CD4-positive, alpha-beta T cell treated with Interleukin-4 for 4 hours (primary cell): ENCODE results near the gene ADSL.

ENCODE experiments used
- DNase-seq: peaks from one replicate; pipeline ENCODE4 v3.0.0-alpha.2; 2020

The ADSL gene

DNA sequence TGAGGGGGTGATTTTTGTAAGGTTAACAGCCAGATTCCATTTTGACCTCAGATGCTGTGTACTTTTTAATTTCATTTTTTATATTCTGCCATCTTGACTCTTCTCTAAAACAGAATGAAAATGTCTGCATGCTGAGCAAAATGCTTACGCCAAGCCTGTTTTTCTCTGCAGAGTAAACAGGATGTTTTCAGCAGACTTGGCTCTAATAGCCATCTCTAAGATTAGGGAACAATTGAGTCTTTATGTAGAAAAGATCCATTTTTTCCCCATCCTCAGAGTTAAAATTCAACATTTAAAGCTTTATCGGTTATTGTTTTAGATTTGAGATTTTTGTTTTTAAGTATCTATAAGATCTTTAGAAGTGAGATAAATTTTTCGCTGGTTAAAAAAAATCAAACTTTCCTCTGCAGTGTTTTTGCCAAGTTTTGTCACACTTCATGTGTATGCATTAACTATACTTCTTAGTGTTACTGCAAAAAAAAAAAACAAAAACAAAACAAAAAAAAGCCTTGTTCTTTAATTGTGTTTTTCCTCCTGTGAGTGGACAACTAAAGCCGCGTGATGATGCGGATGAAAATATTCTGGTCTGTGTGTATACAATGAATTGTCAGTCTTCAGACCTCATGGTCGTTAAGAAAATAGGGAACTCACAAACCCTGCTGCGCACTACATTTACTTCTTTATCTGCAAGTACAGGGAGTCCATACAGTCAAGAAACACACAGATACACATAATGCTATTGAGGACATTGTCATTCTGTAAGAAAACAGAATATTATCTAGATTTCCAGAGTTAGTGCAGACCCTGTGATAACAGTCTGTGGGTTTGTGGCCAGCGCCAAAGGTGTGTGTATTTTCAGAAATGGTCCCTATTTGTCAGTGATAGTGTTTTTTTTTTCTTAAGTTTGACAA is 17.5 kb upstream of the ADSL start:
- no peak for DNase-seq

DNA sequence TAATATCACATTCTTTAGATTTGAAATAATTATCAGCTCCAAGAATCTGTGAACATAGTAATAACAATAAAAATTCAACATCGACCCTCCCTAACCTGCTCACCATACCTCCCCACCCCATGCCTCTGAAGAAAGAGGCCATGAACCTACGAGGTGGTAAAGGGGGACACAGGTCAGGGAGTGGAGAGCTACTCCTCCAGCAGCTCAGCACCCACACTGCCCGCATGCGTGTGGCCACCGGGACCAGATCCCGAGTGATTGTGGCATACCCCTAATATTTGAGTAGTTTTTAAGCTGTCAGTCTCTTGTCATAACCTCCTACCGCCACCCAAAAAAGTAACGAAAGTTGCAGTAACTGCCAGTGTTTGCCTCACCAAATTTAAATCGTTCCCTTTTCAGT is 16.8 kb upstream of the ADSL start:
- DNase-seq: no peak

DNA sequence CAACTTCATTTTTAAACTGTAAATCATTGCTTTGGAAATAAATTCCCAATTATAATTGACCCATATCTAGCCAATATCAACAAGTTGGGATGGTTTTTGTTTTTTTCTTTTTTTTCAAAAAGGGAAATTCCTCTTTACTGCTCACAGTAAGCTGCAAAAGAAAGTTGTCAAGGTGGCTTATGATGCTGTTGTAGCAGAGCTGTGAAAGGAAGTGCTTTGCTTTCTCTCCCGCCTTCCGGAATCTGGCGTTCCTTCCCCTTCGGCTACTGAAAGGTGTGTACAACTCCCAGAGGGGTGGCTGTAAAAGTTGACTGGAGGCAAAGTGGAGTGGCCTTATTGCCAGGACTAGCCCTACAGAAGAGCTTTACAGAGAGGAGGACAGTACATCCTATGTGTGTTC is 16.2 kb upstream of the ADSL start:
- DNase-seq: no peak

DNA sequence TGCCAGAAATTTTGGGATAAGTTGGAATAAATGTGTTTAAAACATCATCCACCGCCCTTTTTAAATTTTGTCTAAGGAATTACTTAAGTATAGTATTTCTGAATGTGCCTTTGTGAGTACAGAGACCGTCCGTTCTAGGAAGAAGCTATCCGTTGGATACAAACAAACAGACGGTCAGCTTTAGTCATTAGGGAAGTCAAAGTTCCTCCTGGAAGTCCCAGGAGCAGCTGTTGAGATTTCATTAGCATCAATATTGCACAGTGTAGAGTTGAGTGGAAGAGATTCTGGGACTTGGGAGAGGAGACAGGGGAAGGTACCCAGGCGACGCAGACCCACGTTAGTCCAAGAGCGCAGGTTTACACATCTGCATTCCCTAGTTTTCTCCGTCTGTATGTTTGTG is 15.7 kb upstream of the ADSL start:
- DNase-seq: no peak

DNA sequence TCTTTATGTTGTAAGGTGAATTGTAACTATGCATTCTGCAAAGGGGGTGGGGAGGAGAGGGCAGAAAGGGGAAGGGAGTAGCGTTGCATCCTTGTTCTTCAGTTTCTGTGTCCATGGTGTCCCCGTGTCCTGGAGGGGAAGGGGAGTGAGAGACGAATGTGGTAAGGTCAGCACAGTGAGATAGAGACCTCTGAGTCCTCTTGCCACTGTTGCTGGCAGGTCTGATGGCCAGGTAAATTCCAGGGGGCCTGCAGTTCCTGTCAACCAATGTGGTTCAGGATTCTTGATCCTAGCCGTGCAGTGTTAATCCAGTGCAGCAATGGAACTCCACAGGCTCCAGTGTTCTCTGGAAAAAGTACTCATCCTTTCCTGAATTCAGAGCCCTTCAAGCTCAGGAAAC is 14.6 kb upstream of the ADSL start:
- no peak for DNase-seq

DNA sequence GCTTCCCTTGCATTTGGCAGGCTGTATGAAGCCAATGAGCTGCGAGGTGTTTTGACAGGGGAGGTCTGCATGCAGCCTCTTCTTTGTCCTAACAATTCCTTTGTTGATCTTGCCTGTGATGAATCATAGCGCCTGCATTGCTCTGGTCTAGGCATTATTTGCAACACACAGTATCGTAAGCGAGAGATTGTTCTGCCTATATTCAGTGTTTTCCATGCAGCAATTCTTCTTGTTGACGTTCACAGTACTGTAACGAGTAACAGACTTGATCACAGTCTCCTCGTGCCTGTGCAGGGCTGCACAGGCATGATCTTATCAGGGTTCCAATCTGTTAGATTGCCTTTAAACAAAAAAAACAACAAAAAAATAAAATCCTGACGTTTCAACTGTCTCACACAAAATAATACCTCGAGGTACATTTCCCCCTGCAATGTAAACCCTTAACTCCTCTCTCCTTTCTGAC is 13.9 kb upstream of the ADSL start:
- DNase-seq: no peak

DNA sequence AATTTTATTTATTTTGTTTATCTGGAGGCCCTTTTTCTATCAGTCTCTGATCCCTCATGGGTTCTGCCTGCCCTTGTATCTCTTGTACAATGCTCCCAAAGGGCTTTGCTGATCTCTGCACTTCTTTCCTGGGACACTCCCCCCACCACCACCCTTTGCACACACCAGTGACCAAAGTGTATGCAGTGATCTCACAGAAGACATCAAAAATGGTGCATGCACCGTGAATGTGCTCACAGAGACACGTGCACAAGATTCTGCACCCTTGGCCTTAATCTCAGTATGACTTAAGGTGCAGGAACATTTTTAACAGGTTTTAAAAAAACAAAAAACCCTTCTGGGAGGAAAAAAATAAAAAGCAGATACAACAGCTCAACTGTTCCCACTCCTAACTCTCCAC is 12.2 kb upstream of the ADSL start:
- no peak for DNase-seq

DNA sequence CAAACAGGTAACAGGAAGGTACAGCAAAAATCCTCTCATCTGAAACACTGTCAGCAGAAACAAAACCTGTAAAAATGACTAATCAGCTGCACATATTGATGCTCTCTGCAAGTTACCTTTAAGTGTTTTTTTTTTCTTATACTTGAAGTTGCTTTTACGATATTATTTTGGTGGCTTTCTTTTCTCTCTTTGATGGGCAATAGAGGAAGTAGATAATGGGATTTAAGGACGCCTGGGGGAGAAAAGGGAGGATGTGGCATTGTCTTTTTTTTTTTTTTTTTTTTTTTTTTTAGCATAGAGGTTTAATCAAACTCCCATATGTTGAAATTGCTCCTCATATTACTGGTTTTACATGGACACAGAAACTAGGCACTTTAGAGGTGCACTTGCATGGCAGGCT is 11.4 kb upstream of the ADSL start:
- peak; percentile 68 for DNase-seq

DNA sequence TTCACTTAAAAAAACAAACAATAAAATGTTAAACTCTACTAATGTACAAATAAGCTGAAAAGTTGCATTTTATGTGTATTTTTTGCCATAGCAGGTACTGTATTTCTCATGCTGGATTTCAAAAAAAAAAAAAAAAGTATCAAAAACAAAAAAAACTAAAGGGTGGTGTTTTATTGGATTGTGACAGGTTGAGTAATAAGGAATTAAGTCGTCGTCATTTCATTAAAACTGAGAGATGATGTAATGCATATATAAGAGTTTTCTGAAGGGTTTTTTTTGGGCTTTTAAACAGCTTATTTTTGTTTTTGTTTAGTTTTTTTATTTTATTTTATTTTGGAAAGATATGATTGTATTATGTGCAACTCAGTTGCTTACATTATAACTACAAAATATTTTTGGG is 10.9 kb upstream of the ADSL start:
- DNase-seq: no peak

DNA sequence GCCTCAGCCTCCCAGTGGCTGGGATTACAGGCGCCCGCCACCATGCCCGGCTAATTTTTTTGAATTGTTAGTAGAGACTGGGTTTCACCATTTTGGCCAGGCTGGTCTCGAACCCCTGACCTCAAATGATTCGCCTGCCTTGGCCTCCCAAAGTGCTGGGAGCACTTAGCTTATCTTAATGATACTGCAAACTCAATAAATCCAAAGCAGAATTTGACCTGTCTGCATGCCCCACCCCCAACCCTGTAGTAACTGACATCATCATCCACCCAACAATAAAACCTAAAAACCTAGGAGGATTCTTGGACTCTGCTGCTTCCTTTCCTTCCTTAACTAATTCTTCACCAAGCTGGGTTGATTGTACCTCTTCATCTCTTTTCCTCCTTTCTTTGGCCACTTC is 6.3 kb upstream of the ADSL start:
- no peak for DNase-seq

DNA sequence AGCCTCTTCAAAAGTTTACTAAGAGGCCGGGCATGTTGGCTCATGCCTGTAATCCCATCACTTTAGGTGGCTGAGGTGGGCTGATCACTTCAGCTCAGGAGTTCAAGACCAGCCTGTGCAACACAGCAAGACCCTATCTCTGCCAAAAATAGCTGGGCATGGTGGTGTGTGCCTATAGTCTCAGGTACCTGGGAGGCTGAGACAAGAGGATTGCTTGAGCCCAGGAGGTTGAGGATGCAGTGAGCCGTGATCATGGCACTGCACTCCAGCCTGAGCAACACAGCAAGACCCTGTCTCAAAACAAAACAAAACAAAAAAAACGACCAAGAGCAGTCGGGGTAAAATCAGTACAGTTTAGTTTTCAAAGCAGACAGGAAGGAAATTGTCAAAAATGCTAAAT is 4.7 kb upstream of the ADSL start:
- DNase-seq: no peak

DNA sequence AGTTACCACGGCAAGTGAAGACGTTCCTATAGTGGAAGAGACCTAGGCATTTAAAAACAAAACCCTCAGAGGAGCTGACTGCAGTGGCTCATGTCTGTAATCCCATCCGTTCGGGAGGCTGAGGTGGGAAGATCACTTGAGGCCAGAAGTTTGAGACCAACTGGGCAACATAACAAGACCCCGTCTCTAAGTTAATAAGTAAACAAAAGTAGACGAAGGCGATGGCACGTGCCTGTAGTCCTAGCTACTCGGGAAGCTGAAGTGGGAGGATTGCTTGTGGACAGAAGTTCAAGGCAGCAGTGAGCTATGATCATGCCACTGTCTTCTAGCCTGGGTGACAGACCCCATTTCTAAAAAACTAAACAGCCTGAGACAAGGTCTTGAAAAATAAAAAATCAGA is 3.8 kb upstream of the ADSL start:
- DNase-seq: no peak

DNA sequence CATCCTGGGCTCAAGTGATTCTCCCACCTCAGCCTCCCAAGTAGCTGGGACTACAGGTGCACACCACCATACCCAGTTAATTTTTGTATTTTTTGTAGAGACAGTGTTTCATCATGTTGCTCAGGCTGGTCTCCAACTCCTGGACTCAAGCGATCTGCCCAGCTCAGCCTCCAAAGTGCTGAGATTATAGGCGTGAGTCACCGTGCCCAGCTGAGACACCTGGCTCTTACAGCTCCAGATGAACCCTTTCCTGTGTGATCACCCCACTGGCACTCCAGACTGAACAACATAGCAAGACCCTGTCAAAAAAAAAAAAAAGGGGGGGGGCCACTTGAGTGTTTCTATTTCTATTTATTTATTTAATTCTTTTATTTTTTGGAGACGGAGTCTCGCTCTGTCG is 1.0 kb upstream of the ADSL start:
- DNase-seq: peak; percentile 82

DNA sequence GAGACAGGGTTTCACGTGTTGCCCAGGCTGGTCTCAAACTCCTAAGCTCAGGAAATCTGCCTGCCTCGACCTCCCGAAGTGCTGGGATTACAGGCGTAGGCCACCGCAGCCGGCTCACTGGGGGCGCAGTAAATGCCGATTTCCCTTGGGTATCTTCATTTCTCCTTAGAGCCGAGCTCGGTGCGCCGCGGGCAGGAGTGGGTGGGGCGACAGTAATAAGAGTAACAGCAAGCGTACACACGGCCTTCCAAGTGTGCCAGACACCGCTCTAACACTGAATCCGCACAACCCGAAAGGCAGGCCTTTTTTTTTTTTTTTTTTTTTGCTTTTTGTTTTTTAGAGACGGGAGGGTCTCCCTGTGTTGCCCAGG is 500 bp upstream of the ADSL start:
- peak; percentile 67 for DNase-seq

DNA sequence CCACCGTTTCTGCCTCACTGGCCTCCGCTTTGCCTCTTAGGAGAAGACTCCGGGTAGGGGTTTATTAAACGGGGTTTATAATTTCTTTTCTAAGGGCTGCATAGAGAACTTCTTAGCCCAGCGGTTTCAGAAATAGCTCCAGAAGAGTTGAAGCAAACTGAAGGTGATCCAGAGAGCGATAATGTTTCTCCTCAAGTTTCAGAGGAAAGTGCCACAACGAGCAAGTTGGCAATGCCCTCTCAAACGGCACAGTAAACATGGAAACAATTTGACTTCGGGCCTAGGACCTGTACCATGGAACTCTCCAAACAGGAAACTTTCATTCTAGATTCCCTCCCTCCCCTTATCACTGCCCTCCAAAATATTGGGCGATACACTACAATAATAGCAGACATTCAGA is 1.0 kb downstream of the ADSL start:
- DNase-seq: no peak

DNA sequence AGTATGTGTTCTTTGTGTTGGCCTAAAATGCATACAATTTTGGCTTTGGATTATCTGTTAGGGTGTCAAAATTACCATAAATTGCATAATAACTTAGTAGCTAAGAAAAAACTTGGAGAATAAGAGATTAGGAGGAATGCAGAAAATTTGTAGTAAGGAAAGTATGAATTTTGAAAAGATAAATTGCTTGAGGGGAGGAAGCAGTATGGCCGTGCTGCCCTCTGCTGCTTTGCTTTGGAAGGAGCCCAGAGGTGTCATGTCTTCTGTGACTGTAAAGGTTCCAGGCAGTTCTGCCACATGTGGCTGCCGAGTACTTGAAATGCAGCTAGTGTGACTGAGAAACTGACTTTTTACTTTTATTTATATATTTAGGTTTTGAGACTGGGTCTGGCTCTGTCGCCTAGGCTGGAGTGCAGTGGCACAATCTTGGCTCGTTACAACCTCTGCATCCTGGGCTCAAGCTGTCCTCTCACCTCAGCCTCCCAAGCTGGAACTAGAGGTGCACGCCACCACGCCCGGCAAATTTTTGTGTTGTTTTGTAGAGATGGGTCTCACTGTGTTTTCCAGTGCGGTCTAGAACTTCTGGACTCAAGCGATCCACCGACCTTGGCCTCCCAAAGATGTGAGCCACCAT is 1.8 kb downstream of the ADSL start:
- DNase-seq: peak; percentile 76

DNA sequence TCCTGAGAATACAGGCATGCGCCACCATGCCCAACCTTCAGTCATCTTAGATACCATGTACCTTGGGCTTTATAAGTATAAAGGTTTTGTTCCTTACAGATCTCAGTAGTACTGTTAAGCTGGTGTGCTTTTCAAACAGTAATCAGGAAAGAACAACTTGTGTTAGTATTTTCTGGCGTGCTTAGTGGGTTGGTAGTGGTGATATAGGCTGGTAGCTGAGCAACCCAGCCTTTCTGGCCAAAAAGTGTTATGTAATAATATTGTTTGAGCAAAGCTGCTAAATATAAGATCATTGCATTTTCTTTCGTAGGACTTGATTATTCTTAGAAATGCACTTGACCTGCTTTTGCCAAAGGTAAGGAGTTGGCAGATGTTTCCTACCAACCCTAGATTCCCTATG is 6.5 kb downstream of the ADSL start:
- DNase-seq: no peak

DNA sequence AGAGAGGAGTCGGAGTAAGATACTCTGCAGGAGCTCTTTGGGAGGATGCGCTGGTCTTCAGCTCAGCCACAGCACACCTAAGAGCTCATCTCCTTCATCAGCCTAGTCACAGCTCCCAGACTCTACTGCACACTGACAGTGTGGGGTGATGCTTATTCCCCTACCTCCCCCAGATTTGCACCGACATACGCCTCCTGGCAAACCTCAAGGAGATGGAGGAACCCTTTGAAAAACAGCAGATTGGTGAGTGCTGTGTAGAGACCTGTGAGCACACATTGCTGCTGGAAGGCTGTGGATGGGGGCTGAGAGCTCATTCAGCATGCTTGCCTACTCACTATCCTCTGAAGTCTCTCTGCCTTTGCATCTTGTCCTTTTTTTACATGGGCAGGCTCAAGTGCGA is 14.8 kb downstream of the ADSL start:
- DNase-seq: no peak

DNA sequence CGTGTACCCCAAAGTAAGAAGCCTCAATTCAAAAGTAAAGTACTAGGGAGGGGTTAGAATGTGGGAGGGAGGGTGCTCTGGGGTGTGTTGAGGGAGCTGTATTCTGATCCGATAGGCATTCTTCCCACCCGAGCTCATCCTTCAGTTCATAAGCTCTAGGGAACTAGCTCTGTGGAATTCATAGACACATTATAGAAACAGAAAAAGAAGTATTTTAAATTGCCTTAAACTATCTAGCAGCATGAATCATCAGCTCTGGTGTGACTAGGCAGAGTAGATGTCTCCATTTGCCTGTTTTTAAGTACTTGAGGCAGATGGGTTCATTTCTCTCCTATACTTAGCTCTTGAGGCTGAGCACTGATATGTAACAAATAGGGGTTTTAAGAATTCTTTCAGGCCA is 16.8 kb downstream of the ADSL start:
- DNase-seq: no peak

DNA sequence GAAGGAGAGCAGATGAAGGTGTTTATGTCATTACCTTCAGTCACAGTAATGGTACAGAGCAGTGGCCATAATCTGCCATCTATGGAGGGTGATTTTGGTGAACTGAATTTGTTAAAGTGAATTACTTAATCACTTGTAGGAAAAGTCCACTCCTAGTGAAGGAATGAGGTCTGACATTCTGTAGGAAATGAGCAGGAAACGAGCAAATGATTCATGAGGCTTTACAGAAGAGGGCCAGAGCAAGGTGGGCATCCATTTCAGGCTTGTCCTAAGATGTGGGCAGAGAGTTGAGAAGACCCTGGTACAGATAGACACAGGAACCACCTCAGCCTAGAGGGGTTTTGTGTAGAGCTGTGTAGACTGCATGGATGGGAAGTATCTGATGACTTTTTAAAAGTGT is 18.1 kb downstream of the ADSL start:
- DNase-seq: no peak

DNA sequence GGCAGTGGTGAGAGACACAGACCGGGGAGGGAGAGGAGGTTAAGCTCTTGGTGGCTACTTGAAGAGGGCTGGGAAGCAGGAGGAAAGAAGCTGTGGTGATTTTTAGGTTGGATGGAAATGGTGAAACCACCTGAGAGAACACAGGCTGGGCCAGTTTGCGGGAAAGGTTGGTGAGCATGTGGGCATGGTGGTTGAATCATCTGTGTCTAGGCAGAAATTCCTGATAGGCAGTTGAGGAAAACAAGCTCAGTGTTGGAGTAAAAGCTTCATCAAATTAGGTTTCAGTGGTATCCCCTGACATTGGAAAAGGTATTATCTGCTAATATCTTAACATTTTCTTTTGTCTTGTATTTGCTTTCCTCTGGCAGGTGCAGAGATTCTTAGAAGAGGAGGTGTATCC is 19.8 kb downstream of the ADSL start:
- DNase-seq: no peak

DNA sequence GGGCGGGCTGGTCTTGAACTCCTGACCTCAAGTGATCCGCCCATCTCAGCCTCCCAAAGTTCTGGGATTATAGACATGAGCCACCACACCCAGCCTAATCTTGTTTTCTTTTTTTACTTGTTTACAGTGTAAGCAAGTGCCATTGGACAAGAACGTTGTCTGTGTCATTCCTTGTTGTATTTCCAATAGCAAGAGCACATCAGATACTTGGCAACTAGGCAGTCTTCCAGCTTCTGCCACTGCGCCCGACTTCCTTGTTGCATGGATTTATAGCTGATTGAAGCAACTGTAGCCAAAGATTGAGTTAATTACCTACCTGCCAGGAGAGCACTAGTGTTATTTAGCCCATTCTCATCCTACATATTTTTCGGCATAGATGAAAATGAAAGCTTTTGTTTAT is 21.0 kb downstream of the ADSL start:
- DNase-seq: no peak

DNA sequence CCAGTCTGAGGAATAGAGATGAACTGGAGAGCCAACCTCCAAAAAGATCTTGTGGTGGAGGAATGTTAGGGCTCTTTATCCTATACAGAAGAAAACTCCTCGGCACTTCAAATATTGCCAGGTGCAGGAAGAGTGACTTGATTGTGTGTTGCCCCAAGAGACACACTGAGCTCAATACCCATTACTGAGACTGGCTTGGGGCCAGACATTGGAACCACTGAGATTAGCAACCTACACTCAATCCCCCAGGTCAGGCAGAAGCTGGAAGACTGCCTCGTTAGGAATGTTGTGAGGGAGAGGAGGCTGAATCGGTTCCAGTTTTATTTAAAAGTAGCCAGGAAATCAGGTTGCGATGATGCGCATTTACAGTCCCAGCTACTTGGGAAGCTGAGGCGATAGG is 21.7 kb downstream of the ADSL start:
- DNase-seq: no peak

DNA sequence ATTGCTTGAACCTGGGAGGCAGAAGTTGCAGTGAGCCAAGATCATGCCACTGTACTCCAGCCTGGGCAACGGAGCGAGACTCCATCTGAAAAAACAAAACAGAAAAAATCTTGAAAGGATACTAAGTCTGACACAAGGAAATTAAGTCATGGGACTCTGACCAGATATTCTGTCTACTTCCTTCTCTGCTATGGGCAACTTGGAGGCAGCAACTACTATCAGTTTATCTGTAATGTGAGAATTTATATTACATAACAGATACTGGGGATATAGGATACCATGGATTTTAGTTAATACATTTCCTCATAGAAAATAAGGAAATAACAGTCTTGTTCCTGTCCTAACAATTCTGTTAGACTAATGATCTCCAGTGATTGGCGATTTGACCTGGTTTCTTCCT is 22.5 kb downstream of the ADSL start:
- no peak for DNase-seq

DNA sequence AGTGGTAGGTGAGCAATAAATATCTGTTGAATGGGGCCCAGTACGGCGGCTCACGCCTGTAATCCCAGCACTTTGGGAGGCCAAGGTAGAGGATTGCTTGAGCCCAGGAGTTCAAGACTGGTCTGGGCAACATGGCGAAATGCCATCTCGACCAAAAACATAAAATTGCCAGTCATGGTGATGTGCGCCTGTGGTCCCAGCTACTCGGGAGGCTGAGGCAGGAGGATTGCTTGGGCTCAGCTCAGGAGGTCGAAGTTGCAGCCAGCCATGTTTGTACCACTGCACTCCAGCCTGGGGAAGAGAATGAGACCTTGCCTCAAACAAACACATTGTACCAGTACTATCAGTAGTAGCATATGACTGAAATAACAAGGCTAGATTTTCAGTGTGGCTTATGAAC is 28.3 kb downstream of the ADSL start:
- no peak for DNase-seq
